GM23338 (cell line): ENCODE data around the gene PLEKHH3. TPM values are rescaled to one million over a fixed set of nuclear protein-coding genes. Genes with fewer than 3 reads are reported as not detected.

ENCODE experiments used
- ATAC-seq: fragments of 200-7000 bp; cut with Tn5 transposase; 3 replicates; pipeline ENCODE4 v1.9.1; 2020
- DNase-seq: peaks from one replicate; pipeline ENCODE4 v3.0.0-alpha.2; 2015; ENCODE audit warnings: low spot score
- H2AFZ ChIP-seq: fragments of 200-600 bp; sonication (generic); 2 replicates; pipeline ENCODE4 v1.8.0; 2016; ENCODE audit warnings: antibody characterized with exemption, mild to moderate bottlenecking, moderate library complexity
- H3F3A ChIP-seq: fragments of 200-600 bp; sonication (generic); replicated peaks from 2 replicates; pipeline ENCODE4 v1.8.0; 2017; ENCODE audit warnings: antibody characterized with exemption, mixed run types, low read depth
- H3K27ac ChIP-seq: fragments of 200-600 bp; sonication (generic); 2 replicates; pipeline ENCODE4 v1.6.1; 2016; ENCODE audit warnings: low read depth
- H3K27me3 ChIP-seq: fragments of 200-600 bp; sonication (generic); 2 replicates; pipeline ENCODE4 v1.8.0; 2016; ENCODE audit warnings: mild to moderate bottlenecking, mixed run types, moderate library complexity; ENCODE audit not compliant: insufficient read depth
- H3K36me3 ChIP-seq: fragments of 200-600 bp; sonication (generic); 2 replicates; pipeline ENCODE4 v1.8.0; 2016; ENCODE audit warnings: mild to moderate bottlenecking; ENCODE audit not compliant: insufficient read depth
- H3K4me1 ChIP-seq: fragments of 200-600 bp; sonication (generic); 2 replicates; pipeline ENCODE4 v1.8.0; 2016; ENCODE audit warnings: mild to moderate bottlenecking, moderate library complexity; ENCODE audit not compliant: insufficient read depth
- H3K4me2 ChIP-seq: fragments of 200-600 bp; sonication (generic); 2 replicates; pipeline ENCODE4 v1.7.1; 2017; ENCODE audit warnings: mixed run types
- H3K4me3 ChIP-seq: fragments of 200-600 bp; sonication (generic); 2 replicates; pipeline ENCODE4 v1.6.1; 2016; ENCODE audit warnings: mixed run types
- H3K79me2 ChIP-seq: fragments of 200-600 bp; sonication (generic); replicated peaks from 2 replicates; pipeline ENCODE4 v1.8.0; 2017; ENCODE audit warnings: mild to moderate bottlenecking; ENCODE audit not compliant: insufficient read depth
- H3K9me2 ChIP-seq: fragments of 200-600 bp; sonication (generic); 2 replicates; pipeline ENCODE4 v1.8.0; 2017; ENCODE audit not compliant: insufficient read depth
- H4K20me1 ChIP-seq: fragments of 200-600 bp; sonication (generic); replicated peaks from 2 replicates; pipeline ENCODE4 v1.8.0; 2017; ENCODE audit warnings: mild to moderate bottlenecking; ENCODE audit not compliant: insufficient read depth
- H3K27ac Mint-ChIP-seq: 2 replicates; pipeline ENCODE4 v1.8.0; 2020; ENCODE audit warnings: inconsistent platforms, mild to moderate bottlenecking, moderate library complexity, mixed read lengths
- H3K27me3 Mint-ChIP-seq: 3 replicates; pipeline ENCODE4 v1.8.0; 2022; ENCODE audit warnings: low read depth, mild to moderate bottlenecking, moderate library complexity, mixed read lengths, inconsistent platforms; ENCODE audit not compliant: insufficient read depth, poor library complexity
- H3K36me3 Mint-ChIP-seq: 3 replicates; pipeline ENCODE4 v1.8.0; 2021; ENCODE audit warnings: low read depth, mild to moderate bottlenecking, inconsistent platforms, moderate library complexity, mixed read lengths
- H3K4me1 Mint-ChIP-seq: 3 replicates; pipeline ENCODE4 v1.8.0; 2020; ENCODE audit warnings: mild to moderate bottlenecking, inconsistent platforms, mixed read lengths
- H3K4me3 Mint-ChIP-seq: 3 replicates; pipeline ENCODE4 v1.8.0; 2021; ENCODE audit warnings: moderate library complexity, mild to moderate bottlenecking, inconsistent platforms, mixed read lengths
- H3K9me3 Mint-ChIP-seq: 3 replicates; pipeline ENCODE4 v1.8.0; 2020; ENCODE audit warnings: moderate library complexity, mild to moderate bottlenecking, inconsistent platforms, mixed read lengths
- CREB1 ChIP-seq: fragments of 250-450 bp; sonication (Bioruptor Pico); IDR thresholded peaks from 2 replicates; pipeline ENCODE4 v1.5.0; 2020; ENCODE audit warnings: low read depth, mild to moderate bottlenecking, moderate library complexity
- CTCF ChIP-seq, 2 experiments: fragments of 200-600 bp in 1 of 2; sonication (generic) in 1 of 2; conservative IDR thresholded peaks; 2 replicates each; pipeline versions ENCODE4 v1.5.1 to v1.6.1; 2016 to 2017; ENCODE audit warnings: antibody characterized with exemption in 2 of 2, low read depth in 2 of 2, mild to moderate bottlenecking in 2 of 2, moderate library complexity in 1 of 2
- EZH2 ChIP-seq: fragments of 200-600 bp; sonication (generic); IDR thresholded peaks from one replicate; pipeline ENCODE4 v1.8.0; 2017; ENCODE audit warnings: antibody characterized with exemption, mild to moderate bottlenecking, low read depth; ENCODE audit not compliant: unreplicated experiment
- EZH2phosphoT487 ChIP-seq: fragments of 200-600 bp; sonication (generic); IDR thresholded peaks from one replicate; pipeline ENCODE4 v1.8.1; 2018; ENCODE audit warnings: antibody characterized with exemption; ENCODE audit not compliant: unreplicated experiment
- JUNB ChIP-seq: IDR thresholded peaks from one replicate; pipeline ENCODE4 v1.6.1; 2016; ENCODE audit warnings: antibody characterized with exemption; ENCODE audit not compliant: unreplicated experiment
- NANOG ChIP-seq: IDR thresholded peaks from 2 replicates; pipeline ENCODE4 v1.6.1; 2016; ENCODE audit warnings: antibody characterized with exemption, borderline replicate concordance
- POLR2AphosphoS5 ChIP-seq: IDR thresholded peaks from 2 replicates; pipeline ENCODE4 v1.6.1; 2016; ENCODE audit warnings: antibody characterized with exemption, low read depth
- REST ChIP-seq: IDR thresholded peaks from one replicate; pipeline ENCODE4 v1.6.1; 2018; ENCODE audit warnings: antibody characterized with exemption; ENCODE audit not compliant: unreplicated experiment
- STAT1 ChIP-seq: IDR thresholded peaks from one replicate; pipeline ENCODE4 v1.6.1; 2016; ENCODE audit warnings: antibody characterized with exemption; ENCODE audit not compliant: unreplicated experiment
- ZNF331 ChIP-seq: fragments of 250-450 bp; sonication (Bioruptor Pico); IDR thresholded peaks from 2 replicates; pipeline ENCODE4 v1.5.0; 2020; ENCODE audit warnings: low read depth, mild to moderate bottlenecking, moderate library complexity
- polyA plus RNA-seq: library from polyadenylated mRNA; unstranded; fragments of >200 nt; fragmentation: Nextera tagmentation; extraction: Ambion mirVana; gene quantifications from 2 replicates; pipeline ENCODE4 v1.2.1, GENCODE V29; 2016
- total RNA-seq: library from RNA; depleted of rRNA; stranded (reverse); fragments of >200 nt; shearing (Covaris generic); gene quantifications from 2 replicates; pipeline ENCODE4 v1.2.3, GENCODE V29; 2014
- TF ChIP-seq, protein P1 (sequence below): fragments of 250-450 bp; sonication (Bioruptor Pico); IDR thresholded peaks from 2 replicates; pipeline ENCODE4 v1.5.0; 2020; ENCODE audit warnings: mild to moderate bottlenecking, moderate library complexity

The PLEKHH3 gene
- total and polyA plus RNA-seq, 2 experiments from 2014 or later: 10.9 to 24.2 TPM

DNA sequence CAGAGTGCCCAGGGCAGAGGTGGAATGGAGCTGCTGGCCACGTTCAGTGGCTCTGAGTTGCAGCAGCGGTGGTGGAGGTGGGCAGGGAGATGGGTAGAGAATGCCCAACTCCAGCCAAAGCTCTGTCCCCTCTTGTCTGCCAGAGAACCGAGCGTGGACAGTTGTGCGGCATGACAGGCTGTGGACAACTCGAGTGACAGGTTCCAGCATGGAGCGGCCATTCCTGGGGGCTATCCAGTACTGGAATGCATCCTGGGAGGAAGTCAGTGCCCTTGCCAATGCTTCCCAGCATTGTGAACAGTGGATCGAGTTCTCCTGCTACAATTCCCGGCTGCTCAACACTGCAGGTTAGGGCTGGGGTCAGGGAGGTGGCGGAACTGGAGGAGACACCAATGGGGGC, 13.8 kb upstream of the PLEKHH3 start (continued):
- TF ChIP-seq STAT1: no peak
- no peak for TF ChIP-seq POLR2AphosphoS5

GRCh38 chr17:42687707-42688320, 11.0 kb upstream of the PLEKHH3 start:
- Histone ChIP-seq H2AFZ (no peak overlapping the region), H3K27ac (no peak overlapping the region), H3K4me1 (peaks cover 6% of the 10 kb centered on the region; the same call in 1 of the 2 replicates), H3K4me2 (no peak overlapping the region), H3K36me3 (no peaks in the 10 kb centered on the region), H3F3A (peaks cover 14% of the 10 kb centered on the region; the same call in 1 of the 2 replicates), H3K27me3 (peaks cover 26% of the 10 kb centered on the region), H3K79me2 (no peaks in the 10 kb centered on the region), H3K9me2 (no peaks in the 10 kb centered on the region), H4K20me1 (0 out of 2 replicates have a peak, but pooled peaks cover 2% of the 10 kb centered on the region), H3K4me3 (no peak overlapping the region)
- TF ChIP-seq NANOG (no peak), JUNB (no peak), CTCF (conservative IDR thresholded peaks at IDR 0.05; ENCODE audit: low read depth in 2 of 2) (no peak), EZH2 (no peak), EZH2phosphoT487 (no peak), ZNF331 (CRISPR knock-in tag) (no peak), REST (no peak), CREB1 (CRISPR knock-in tag) (no peak), POLR2AphosphoS5 (no peak)
- TF ChIP-seq, protein P1, sequence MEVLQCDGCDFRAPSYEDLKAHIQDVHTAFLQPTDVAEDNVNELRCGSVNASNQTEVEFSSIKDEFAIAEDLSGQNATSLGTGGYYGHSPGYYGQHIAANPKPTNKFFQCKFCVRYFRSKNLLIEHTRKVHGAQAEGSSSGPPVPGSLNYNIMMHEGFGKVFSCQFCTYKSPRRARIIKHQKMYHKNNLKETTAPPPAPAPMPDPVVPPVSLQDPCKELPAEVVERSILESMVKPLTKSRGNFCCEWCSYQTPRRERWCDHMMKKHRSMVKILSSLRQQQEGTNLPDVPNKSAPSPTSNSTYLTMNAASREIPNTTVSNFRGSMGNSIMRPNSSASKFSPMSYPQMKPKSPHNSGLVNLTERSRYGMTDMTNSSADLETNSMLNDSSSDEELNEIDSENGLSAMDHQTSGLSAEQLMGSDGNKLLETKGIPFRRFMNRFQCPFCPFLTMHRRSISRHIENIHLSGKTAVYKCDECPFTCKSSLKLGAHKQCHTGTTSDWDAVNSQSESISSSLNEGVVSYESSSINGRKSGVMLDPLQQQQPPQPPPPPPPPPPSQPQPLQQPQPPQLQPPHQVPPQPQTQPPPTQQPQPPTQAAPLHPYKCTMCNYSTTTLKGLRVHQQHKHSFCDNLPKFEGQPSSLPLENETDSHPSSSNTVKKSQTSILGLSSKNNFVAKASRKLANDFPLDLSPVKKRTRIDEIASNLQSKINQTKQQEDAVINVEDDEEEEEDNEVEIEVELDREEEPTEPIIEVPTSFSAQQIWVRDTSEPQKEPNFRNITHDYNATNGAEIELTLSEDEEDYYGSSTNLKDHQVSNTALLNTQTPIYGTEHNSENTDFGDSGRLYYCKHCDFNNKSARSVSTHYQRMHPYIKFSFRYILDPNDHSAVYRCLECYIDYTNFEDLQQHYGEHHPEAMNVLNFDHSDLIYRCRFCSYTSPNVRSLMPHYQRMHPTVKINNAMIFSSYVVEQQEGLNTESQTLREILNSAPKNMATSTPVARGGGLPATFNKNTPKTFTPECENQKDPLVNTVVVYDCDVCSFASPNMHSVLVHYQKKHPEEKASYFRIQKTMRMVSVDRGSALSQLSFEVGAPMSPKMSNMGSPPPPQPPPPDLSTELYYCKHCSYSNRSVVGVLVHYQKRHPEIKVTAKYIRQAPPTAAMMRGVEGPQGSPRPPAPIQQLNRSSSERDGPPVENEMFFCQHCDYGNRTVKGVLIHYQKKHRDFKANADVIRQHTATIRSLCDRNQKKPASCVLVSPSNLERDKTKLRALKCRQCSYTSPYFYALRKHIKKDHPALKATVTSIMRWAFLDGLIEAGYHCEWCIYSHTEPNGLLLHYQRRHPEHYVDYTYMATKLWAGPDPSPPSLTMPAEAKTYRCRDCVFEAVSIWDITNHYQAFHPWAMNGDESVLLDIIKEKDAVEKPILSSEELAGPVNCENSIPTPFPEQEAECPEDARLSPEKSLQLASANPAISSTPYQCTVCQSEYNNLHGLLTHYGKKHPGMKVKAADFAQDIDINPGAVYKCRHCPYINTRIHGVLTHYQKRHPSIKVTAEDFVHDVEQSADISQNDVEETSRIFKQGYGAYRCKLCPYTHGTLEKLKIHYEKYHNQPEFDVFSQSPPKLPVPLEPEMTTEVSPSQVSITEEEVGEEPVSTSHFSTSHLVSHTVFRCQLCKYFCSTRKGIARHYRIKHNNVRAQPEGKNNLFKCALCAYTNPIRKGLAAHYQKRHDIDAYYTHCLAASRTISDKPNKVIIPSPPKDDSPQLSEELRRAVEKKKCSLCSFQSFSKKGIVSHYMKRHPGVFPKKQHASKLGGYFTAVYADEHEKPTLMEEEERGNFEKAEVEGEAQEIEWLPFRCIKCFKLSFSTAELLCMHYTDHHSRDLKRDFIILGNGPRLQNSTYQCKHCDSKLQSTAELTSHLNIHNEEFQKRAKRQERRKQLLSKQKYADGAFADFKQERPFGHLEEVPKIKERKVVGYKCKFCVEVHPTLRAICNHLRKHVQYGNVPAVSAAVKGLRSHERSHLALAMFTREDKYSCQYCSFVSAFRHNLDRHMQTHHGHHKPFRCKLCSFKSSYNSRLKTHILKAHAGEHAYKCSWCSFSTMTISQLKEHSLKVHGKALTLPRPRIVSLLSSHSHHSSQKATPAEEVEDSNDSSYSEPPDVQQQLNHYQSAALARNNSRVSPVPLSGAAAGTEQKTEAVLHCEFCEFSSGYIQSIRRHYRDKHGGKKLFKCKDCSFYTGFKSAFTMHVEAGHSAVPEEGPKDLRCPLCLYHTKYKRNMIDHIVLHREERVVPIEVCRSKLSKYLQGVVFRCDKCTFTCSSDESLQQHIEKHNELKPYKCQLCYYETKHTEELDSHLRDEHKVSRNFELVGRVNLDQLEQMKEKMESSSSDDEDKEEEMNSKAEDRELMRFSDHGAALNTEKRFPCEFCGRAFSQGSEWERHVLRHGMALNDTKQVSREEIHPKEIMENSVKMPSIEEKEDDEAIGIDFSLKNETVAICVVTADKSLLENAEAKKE (CRISPR knock-in tag): no peak
- ATAC-seq: 0 out of 3 replicates have a peak, but pooled peaks have one; percentile 3
- DNase-seq: no peak
- peaks cover 26% of the 10 kb centered on the region for H3K4me1 Mint-ChIP-seq
- peaks cover 31% of the 10 kb centered on the region for H3K27me3 Mint-ChIP-seq
- no peak overlapping the region for H3K27ac Mint-ChIP-seq
- peaks cover 31% of the 10 kb centered on the region for H3K36me3 Mint-ChIP-seq
- no peaks in the 10 kb centered on the region for H3K9me3 Mint-ChIP-seq
- no peak overlapping the region for H3K4me3 Mint-ChIP-seq
